Subcutaneous adipose tissue (tissue), 4 donors: Measurements from ENCODE around the gene NPC2. TPM values are rescaled to one million over a fixed set of nuclear protein-coding genes. Genes with fewer than 3 reads are reported as not detected.

Experiments used
- CTCF ChIP-seq: fragments of 450-650 bp; IDR thresholded peaks from one replicate; pipeline ENCODE4 v1.5.1; 2016; ENCODE audit warnings: low read depth, mild to moderate bottlenecking, control low read depth, antibody characterized with exemption, moderate library complexity
- total RNA-seq, 4 donors: library from RNA; depleted of rRNA; stranded (reverse); fragments of >200 nt; gene quantifications; one replicate each; pipeline ENCODE4 v1.1.0, GENCODE V29; 2016

The NPC2 gene
- total RNA-seq, 4 donors from 2014 or later: 207 to 1,333 (median 451) TPM

- no peak for TF ChIP-seq CTCF
Observed at GRCh38 chr14:74533576-74533975, 40.5 kb upstream of the NPC2 start.

- TF ChIP-seq CTCF: no peak
Observed at GRCh38 chr14:74532246-74532645, 39.1 kb upstream of the NPC2 start.

GRCh38 chr14:74531467-74531866 is 38.4 kb upstream of the NPC2 start:
- no peak for TF ChIP-seq CTCF

- no peak for TF ChIP-seq CTCF
Observed at GRCh38 chr14:74531006-74531405, 37.9 kb upstream of the NPC2 start.

GRCh38 chr14:74528886-74529285 is 35.8 kb upstream of the NPC2 start:
- no peak for TF ChIP-seq CTCF

- no peak for TF ChIP-seq CTCF
Observed at GRCh38 chr14:74528406-74528805, 35.3 kb upstream of the NPC2 start.

GRCh38 chr14:74527736-74528280 is 34.7 kb upstream of the NPC2 start:
- TF ChIP-seq CTCF: no peak
